Neuronal stem cell (in vitro differentiated cells): ENCODE data around the gene TOP3B.

Source experiments
- DNase-seq: peaks from one replicate; pipeline ENCODE4 v3.0.0-alpha.2; 2013; ENCODE audit warnings: low spot score
- H2AFZ ChIP-seq: one replicate; pipeline ENCODE4 v1.6.1; 2013; ENCODE audit warnings: mild to moderate bottlenecking, low read length, inconsistent platforms
- H2AK5ac ChIP-seq: 2 replicates; pipeline ENCODE4 v1.6.1; 2013; ENCODE audit warnings: low read depth, mild to moderate bottlenecking, inconsistent platforms, low read length, moderate library complexity, mixed read lengths
- H2BK120ac ChIP-seq: 2 replicates; pipeline ENCODE4 v1.6.1; 2013; ENCODE audit warnings: low read depth, mild to moderate bottlenecking, inconsistent platforms, low read length, moderate library complexity, mixed read lengths
- H2BK12ac ChIP-seq: one replicate; pipeline ENCODE4 v1.6.1; 2013; ENCODE audit warnings: low read length, inconsistent platforms
- H2BK15ac ChIP-seq: 2 replicates; pipeline ENCODE4 v1.6.1; 2013; ENCODE audit warnings: mild to moderate bottlenecking, low read length, inconsistent platforms, mixed read lengths
- H2BK5ac ChIP-seq: one replicate; pipeline ENCODE4 v1.6.1; 2013; ENCODE audit warnings: inconsistent platforms, mild to moderate bottlenecking, low read length, moderate library complexity
- H3K14ac ChIP-seq: one replicate; pipeline ENCODE4 v1.6.1; 2013; ENCODE audit warnings: low read length, inconsistent platforms
- H3K18ac ChIP-seq: 2 replicates; pipeline ENCODE4 v1.6.1; 2013; ENCODE audit warnings: low read length, inconsistent platforms
- H3K23ac ChIP-seq: 2 replicates; pipeline ENCODE4 v1.6.1; 2013; ENCODE audit warnings: low read depth, mild to moderate bottlenecking, mixed read lengths, low read length, inconsistent platforms; ENCODE audit not compliant: poor library complexity
- H3K27ac ChIP-seq: replicated peaks from 3 replicates; pipeline ENCODE4 v1.5.1; 2013; ENCODE audit warnings: low read length, inconsistent platforms
- H3K27me3 ChIP-seq, 3 experiments: 2 replicates each; pipeline ENCODE4 v1.6.1; 2013; ENCODE audit warnings: low read length in 3 of 3, mild to moderate bottlenecking in 2 of 3, inconsistent platforms in 1 of 3, low read depth in 1 of 3, mixed read lengths in 1 of 3, moderate library complexity in 1 of 3; ENCODE audit not compliant: control insufficient read depth in 3 of 3, insufficient read depth in 3 of 3
- H3K36me3 ChIP-seq, 2 donors: replicated peaks in 1 of 2; 2 replicates each; pipeline ENCODE4 v1.6.1; 2013; ENCODE audit warnings: low read length in 2 of 2; ENCODE audit not compliant: control insufficient read depth in 2 of 2, insufficient read depth in 2 of 2
- H3K4ac ChIP-seq: 2 replicates; pipeline ENCODE4 v1.6.1; 2013; ENCODE audit warnings: inconsistent platforms, mild to moderate bottlenecking, low read length, moderate library complexity
- H3K4me1 ChIP-seq, 2 donors: 1 replicate in 1 of 2; 2 replicates in 1 of 2; pipeline ENCODE4 v1.6.1; 2013; ENCODE audit warnings: low read length in 2 of 2, low read depth in 1 of 2; ENCODE audit not compliant: control insufficient read depth in 2 of 2, insufficient read depth in 1 of 2
- H3K4me2 ChIP-seq: one replicate; pipeline ENCODE4 v1.6.1; 2013; ENCODE audit warnings: mild to moderate bottlenecking, low read length, inconsistent platforms; ENCODE audit not compliant: insufficient read depth, poor library complexity, severe bottlenecking
- H3K4me3 ChIP-seq, 2 donors: 2 replicates each; pipeline ENCODE4 v1.5.1; 2013; ENCODE audit warnings: low read length in 2 of 2, mild to moderate bottlenecking in 2 of 2, inconsistent platforms in 1 of 2, moderate library complexity in 1 of 2
- H3K79me1 ChIP-seq: one replicate; pipeline ENCODE4 v1.6.1; 2013; ENCODE audit warnings: low read depth, mild to moderate bottlenecking, inconsistent platforms, low read length, moderate library complexity
- H3K9ac ChIP-seq: one replicate; pipeline ENCODE4 v1.6.1; 2013; ENCODE audit warnings: mild to moderate bottlenecking, low read depth, low read length, inconsistent platforms; ENCODE audit not compliant: poor library complexity
- H3K9me3 ChIP-seq, 2 donors: replicated peaks in 1 of 2; 2 replicates each; pipeline versions ENCODE3 to v1.6.1; 2013; ENCODE audit warnings: low read length in 2 of 2, mild to moderate bottlenecking in 2 of 2, inconsistent platforms in 1 of 2, low read depth in 1 of 2, mixed read lengths in 1 of 2, moderate library complexity in 1 of 2; ENCODE audit not compliant: control insufficient read depth in 2 of 2, insufficient read depth in 1 of 2
- H4K8ac ChIP-seq: one replicate; pipeline ENCODE4 v1.6.1; 2013; ENCODE audit warnings: low read depth, mild to moderate bottlenecking, inconsistent platforms, low read length, moderate library complexity
- H4K91ac ChIP-seq: one replicate; pipeline ENCODE4 v1.6.1; 2013; ENCODE audit warnings: low read length, low read depth, mild to moderate bottlenecking, inconsistent platforms; ENCODE audit not compliant: poor library complexity
- WGBS, 2 donors: extraction: QIAGEN DNeasy Blood & Tissue Kit; methylation state at CpG; one replicate each; pipeline ENCODE4 v1.1.7; 2013; ENCODE audit warnings: missing lambda C conversion rate in 2 of 2, mixed read lengths in 1 of 2; ENCODE audit not compliant: insufficient read length in 2 of 2, insufficient replicate concordance in 1 of 2; ENCODE audit errors: extremely low coverage in 2 of 2; 5-methylcytosine and 5-hydroxymethylcytosine counted together

Gene TOP3B

DNA sequence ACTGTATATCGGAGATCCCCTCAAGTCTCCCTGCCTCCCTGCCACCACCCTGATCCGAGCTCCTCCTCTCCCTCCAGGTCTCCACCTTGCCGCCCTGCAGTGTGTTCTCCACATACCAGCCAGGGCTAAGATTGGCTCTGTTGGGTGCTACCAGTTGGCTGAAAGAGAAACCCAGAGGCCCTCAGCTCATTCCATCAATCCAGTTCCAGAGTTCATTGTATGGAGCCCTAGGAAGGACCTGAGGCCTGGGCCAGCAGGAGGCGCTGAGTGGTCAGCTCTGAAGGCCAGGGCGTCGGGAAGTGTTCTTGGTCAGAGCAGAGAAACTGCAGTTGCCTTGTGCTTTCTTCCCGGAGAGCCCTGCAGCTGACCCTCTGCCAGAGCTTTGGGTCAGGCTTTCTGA lies 2.2 kb upstream of the TOP3B start:
- H2AFZ ChIP-seq = peak overlapping the region; percentile 94
- H3K36me3 ChIP-seq = peaks cover 3 to 15% of the 10 kb centered on the region in 2 donors
- H3K4me1 ChIP-seq = peaks cover 4 to 6% of the 10 kb centered on the region in 2 donors
- no peak overlapping the region for H2BK5ac ChIP-seq
- no peak overlapping the region for H3K14ac ChIP-seq
- H4K8ac ChIP-seq = no peak overlapping the region
- peak overlapping the region; percentile 90 for H3K23ac ChIP-seq
- H2BK120ac ChIP-seq = no peak overlapping the region
- no peak overlapping the region for H3K18ac ChIP-seq
- no peak overlapping the region for H3K4ac ChIP-seq
- no peak overlapping the region for H2BK12ac ChIP-seq
- H3K27ac ChIP-seq = no peak overlapping the region
- H3K9me3 ChIP-seq = peaks cover 0 to 1% of the 10 kb centered on the region in 2 donors
- no peak overlapping the region for H2BK15ac ChIP-seq
- peaks cover 6% of the 10 kb centered on the region for H3K79me1 ChIP-seq
- H3K4me3 ChIP-seq = no peak overlapping the region
- H3K27me3 ChIP-seq = peaks cover 0 to 18% (median 5%) of the 10 kb centered on the region in 3 experiments
- H3K4me2 ChIP-seq = no peak overlapping the region
- no CpG with 5 or more reads among the region's 7 CpGs for WGBS, 2 donors
- peak; percentile 31 for DNase-seq
- no peak overlapping the region for H3K9ac ChIP-seq
- no peak overlapping the region for H2AK5ac ChIP-seq
- no peak overlapping the region for H4K91ac ChIP-seq

DNA sequence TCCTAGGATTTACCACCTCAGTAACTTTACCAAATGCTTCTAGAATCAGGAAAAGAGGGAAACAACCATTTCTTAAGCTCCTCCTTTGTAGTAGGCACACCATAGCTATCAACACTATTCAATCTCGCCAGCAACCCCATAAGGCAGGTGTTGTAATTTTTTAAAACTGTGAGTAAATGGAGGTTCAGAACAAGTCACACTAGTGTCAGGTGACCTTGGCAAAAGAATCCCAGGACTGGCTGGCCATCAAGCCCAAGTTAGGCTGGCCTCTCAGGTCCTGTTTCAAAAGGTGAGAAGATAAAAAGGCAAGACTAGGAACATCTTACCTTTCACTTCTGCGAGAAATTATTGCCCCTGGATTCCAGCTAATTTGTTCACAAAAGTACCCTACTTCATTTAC lies 713 bp downstream of the TOP3B start:
- Histone ChIP-seq H2AK5ac (peak overlapping the region; percentile 92), H3K23ac (peak overlapping the region; percentile 100), H2BK15ac (no peak overlapping the region), H3K9ac (peak overlapping the region; percentile 94), H4K8ac (no peak overlapping the region), H3K27ac (no peak overlapping the region), H2BK12ac (no peak overlapping the region), H3K79me1 (peaks cover 12% of the 10 kb centered on the region), H4K91ac (no peak overlapping the region), H3K9me3 (no peaks in the 10 kb centered on the region), H3K4ac (no peak overlapping the region), H3K4me3 (peak overlapping the region; percentile 91 to 94), H2BK5ac (peak overlapping the region; percentile 75), H2BK120ac (no peak overlapping the region), H3K4me1 (peaks cover 4 to 6% of the 10 kb centered on the region in 2 donors), H3K14ac (no peak overlapping the region), H3K4me2 (peak overlapping the region; percentile 82), H3K27me3 (no peaks in the 10 kb centered on the region), H3K36me3 (peaks cover 8 to 34% of the 10 kb centered on the region in 2 donors), H3K18ac (no peak overlapping the region), H2AFZ (peak overlapping the region; percentile 96)
- WGBS, 2 donors = no CpG with 5 or more reads among the region's 2 CpGs
- DNase-seq = no peak

DNA sequence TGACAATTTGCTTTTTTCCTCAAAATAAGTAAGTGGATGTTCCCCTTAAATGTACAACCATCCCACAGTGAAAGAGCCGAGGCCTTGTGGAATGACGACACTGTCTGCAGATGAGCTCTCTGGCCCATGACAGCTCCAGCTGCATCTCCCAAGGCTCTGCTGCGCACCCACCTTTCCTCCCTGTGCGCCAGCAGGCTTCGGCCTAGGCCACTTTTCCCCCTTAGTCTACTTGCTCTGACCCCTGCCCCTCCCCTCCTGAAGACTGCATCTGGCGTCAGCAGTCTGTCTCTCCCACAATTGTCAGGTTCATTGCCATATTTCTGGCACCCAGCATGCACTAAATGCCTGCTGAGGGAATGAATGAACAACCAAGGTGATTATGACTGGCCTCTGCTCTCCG lies 2.0 kb downstream of the TOP3B start:
- Histone ChIP-seq H3K27ac (no peak overlapping the region), H2BK5ac (no peak overlapping the region), H3K36me3 (peaks cover 8 to 44% of the 10 kb centered on the region in 2 donors), H3K23ac (peak overlapping the region; percentile 49), H2AFZ (no peak overlapping the region), H4K8ac (no peak overlapping the region), H3K9me3 (no peaks in the 10 kb centered on the region), H3K4ac (no peak overlapping the region), H3K4me1 (peaks cover 4 to 6% of the 10 kb centered on the region in 2 donors), H3K4me3 (peak overlapping the region in 1 of 2 donors; percentile 9), H3K27me3 (no peaks in the 10 kb centered on the region), H3K14ac (no peak overlapping the region), H3K9ac (no peak overlapping the region), H2AK5ac (no peak overlapping the region), H4K91ac (no peak overlapping the region), H2BK12ac (no peak overlapping the region), H3K4me2 (no peak overlapping the region), H3K18ac (no peak overlapping the region), H3K79me1 (peaks cover 12% of the 10 kb centered on the region), H2BK120ac (no peak overlapping the region), H2BK15ac (no peak overlapping the region)
- DNase-seq = no peak
- WGBS, 2 donors = no CpG with 5 or more reads among the region's 7 CpGs

DNA sequence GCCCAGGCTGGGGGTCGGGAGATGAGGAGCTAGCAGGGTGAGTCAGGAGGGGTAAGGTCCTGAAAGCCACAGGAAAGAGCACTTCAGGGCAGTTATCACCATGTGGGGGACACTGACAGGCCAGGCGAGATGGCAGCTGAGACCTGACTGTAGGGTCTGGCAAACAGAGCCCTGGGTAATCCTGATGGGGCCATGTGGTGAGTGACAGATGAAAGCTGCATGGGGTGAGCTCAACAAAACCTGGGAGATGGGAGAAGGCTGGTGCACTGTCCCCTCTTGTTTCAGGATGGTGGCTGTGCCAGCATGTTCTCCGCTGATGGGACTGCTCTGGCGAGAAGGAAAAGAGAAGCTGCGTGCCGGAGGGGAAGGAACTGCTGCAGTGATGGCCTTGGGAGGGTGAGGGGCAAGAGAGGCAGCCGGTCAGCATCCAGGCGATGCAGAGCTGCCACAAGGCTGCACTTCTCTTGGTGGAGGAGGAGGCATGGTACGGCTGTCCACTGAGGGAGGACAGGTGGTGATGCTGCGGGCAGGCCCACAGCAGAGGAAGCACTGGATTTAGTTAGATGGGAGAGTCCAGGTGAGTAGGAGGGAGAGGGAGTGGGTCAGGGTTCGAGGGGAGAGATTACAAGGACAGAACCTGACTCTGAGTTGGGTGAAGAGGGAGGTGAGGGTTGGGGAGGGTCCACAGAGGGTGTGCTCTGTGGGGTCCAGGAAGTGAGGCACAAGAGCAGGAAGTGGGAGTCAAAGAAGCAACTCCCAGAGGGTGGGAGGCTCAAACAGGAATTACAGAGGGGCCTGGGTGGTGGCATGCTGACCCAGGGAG lies 3.8 kb downstream of the TOP3B start:
- H4K8ac ChIP-seq = no peak overlapping the region
- no peaks in the 10 kb centered on the region for H3K9me3 ChIP-seq
- no CpG with 5 or more reads among the region's 11 CpGs for WGBS, 2 donors
- H2BK15ac ChIP-seq = no peak overlapping the region
- H2AK5ac ChIP-seq = no peak overlapping the region
- H3K4ac ChIP-seq = no peak overlapping the region
- H3K79me1 ChIP-seq = peaks cover 14% of the 10 kb centered on the region
- H3K4me2 ChIP-seq = no peak overlapping the region
- peak overlapping the region; percentile 15 for H3K9ac ChIP-seq
- no peak overlapping the region for H2BK5ac ChIP-seq
- no peak overlapping the region for H3K18ac ChIP-seq
- no peaks in the 10 kb centered on the region for H3K27me3 ChIP-seq
- H2BK12ac ChIP-seq = no peak overlapping the region
- H3K23ac ChIP-seq = peak overlapping the region; percentile 60
- no peak overlapping the region for H2AFZ ChIP-seq
- H3K4me3 ChIP-seq = peak overlapping the region in 1 of 2 donors; percentile 45
- H3K14ac ChIP-seq = no peak overlapping the region
- no peak overlapping the region for H2BK120ac ChIP-seq
- no peak overlapping the region for H3K27ac ChIP-seq
- no peak for DNase-seq
- H3K4me1 ChIP-seq = peaks cover 4 to 6% of the 10 kb centered on the region in 2 donors
- peaks cover 23 to 62% of the 10 kb centered on the region in 2 donors for H3K36me3 ChIP-seq
- no peak overlapping the region for H4K91ac ChIP-seq
